Mucosa of descending colon (tissue), 3 donors: Measurements from ENCODE around the gene C12orf42. TPM values are rescaled to one million over a fixed set of nuclear protein-coding genes. Genes with fewer than 3 reads are reported as not detected.

ENCODE experiments used
- ATAC-seq: fragments of 200-7000 bp; cut with Tn5 transposase; one replicate; pipeline ENCODE4 v1.9.1; 2020; ENCODE audit warnings: mild to moderate bottlenecking, moderate library complexity
- DNase-seq, 3 donors: peaks; one replicate each; pipeline ENCODE4 v3.0.0-alpha.2; 2020
- H3K36me3 ChIP-seq: fragments of 200-600 bp; one replicate; pipeline ENCODE4 v1.8.0; 2021; ENCODE audit warnings: low read depth, mild to moderate bottlenecking
- H3K4me1 ChIP-seq: fragments of 200-600 bp; one replicate; pipeline ENCODE4 v1.8.0; 2021; ENCODE audit warnings: low read depth, mild to moderate bottlenecking
- H3K4me3 ChIP-seq: fragments of 200-600 bp; one replicate; pipeline ENCODE4 v1.8.0; 2021; ENCODE audit warnings: mild to moderate bottlenecking
- H3K9me3 ChIP-seq: fragments of 200-600 bp; one replicate; pipeline ENCODE4 v1.8.0; 2021; ENCODE audit warnings: mild to moderate bottlenecking
- CTCF ChIP-seq: fragments of 200-600 bp; IDR thresholded peaks from one replicate; pipeline ENCODE4 v1.8.0; 2022; ENCODE audit warnings: antibody characterized with exemption, mild to moderate bottlenecking
- intact Hi-C, 2 donors: fragments of 100-400 bp; cut with DNase I in 1 of 2; cut with micrococcal nuclease in 1 of 2; formaldehyde crosslinking; loops; one replicate each; pipeline versions ENCODE4 v1.11.0 to v1.11.1; 2022; cut with DNase I, micrococcal nuclease
- total RNA-seq, 3 donors: library from RNA; stranded (reverse); fragmentation: NEBNext Ultra II Directional in 2 of 3; extraction: Animal tissue kit (Norgen Biotek cat#: 25700) in 2 of 3; gene quantifications; one replicate each; pipeline versions ENCODE4 v1.2.1 to v1.2.4, GENCODE V29; 2021 to 2023
- donor health status: DM: no; HTN: no; CAD: no; lungs with moderate emphysema.
- donor health status: DM: no; HTN: no; CAD: no.
- donor health status: DM: no; HTN: yes; CAD: no.

The C12orf42 gene
- total RNA-seq, 3 donors from 2014 or later, result 0.34 TPM; not detected in 2

GRCh38 chr12:103504606-103505005, 8.8 kb upstream of the C12orf42 start:
- intact Hi-C loops, result no loop called here
- H3K4me3 ChIP-seq, result no peak overlapping the region
- H3K36me3 ChIP-seq, result no peaks in the 10 kb centered on the region
- ATAC-seq (no peak), DNase-seq (no peak)
- no peak for TF ChIP-seq CTCF
- H3K9me3 ChIP-seq, result no peaks in the 10 kb centered on the region
- no peaks in the 10 kb centered on the region for H3K4me1 ChIP-seq

DNA sequence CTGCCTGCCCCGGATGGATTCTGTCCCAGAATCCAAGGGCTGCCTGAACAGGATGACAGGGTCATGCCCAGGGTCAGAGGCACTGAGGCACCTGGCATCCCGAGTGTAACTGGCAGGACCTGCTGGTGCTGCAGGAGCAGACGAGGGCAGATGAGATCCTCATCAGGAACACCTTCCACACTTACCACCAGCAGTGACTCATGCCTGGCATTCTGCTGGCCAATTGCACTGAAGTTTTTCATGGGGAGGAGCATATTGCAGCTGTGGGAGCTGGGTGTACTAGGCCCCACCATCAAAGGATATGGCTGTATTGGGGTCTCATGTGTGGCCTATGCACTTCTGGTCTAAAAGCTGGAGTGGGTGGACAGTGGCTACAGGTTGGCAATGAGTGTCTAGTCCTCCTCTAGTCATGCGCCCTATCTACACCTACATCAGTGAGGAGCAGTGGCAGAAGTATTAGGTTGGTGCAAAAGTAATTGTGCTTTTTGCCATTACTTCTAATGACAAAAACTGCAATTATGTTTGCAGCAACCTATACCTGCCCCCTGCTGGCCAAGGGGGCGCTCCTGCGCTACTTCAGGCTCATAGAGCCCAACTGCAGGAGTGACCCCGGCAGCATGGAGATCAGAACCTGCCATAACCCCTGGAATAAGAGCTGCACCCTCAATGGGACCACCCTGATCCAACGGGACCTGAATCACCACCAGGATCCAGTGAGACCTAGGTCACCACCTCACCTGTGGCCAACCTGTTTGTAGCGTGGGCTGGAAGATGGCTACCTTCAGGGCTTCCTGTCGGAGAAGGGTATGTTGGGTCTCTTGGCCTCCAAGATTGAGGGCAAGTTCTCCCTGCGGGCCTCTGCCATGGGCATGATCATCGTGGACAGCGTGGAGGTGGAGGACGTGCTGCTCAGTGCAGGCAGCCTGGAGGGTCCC, 8.0 kb upstream of the C12orf42 start:
- ATAC-seq (peak; percentile 55), DNase-seq (peak in 2 of 3 donors; percentile 46 to 55)
- Histone ChIP-seq H3K36me3 (no peaks in the 10 kb centered on the region), H3K4me1 (no peaks in the 10 kb centered on the region), H3K9me3 (no peaks in the 10 kb centered on the region), H3K4me3 (no peak overlapping the region)
- peak; percentile 19 for TF ChIP-seq CTCF
- intact Hi-C loops, result no loop called here

- H3K4me1 ChIP-seq, result no peaks in the 10 kb centered on the region
- intact Hi-C loops, result no loop called here
- DNase-seq (no peak), ATAC-seq (no peak)
- no peak overlapping the region for H3K4me3 ChIP-seq
- TF ChIP-seq CTCF, result no peak
- H3K36me3 ChIP-seq, result no peaks in the 10 kb centered on the region
- no peaks in the 10 kb centered on the region for H3K9me3 ChIP-seq
Measured at GRCh38 chr12:103501447-103501846, 5.7 kb upstream of the C12orf42 start.

DNA sequence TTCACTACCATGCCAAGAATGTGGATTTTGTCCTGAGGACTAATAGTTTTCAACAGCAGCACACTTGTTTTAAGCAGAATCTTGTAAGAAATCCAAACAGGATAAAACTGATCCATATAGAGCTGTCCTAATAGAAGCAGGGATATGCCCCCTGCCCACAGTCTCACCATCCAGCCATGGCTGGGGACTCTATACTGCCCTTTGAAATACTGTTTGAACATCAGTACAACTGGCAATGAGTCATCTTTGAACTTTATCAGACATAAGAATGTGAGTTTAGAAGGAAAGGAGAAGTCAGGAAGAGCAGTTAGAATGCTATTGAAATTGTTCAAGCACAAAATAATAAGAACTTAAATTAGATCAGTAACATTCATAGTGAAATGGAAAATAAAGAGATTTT, 3.8 kb upstream of the C12orf42 start:
- Histone ChIP-seq H3K9me3 (no peaks in the 10 kb centered on the region), H3K4me3 (no peak overlapping the region), H3K4me1 (peaks cover 4% of the 10 kb centered on the region), H3K36me3 (no peaks in the 10 kb centered on the region)
- intact Hi-C loops, result no loop called here
- TF ChIP-seq CTCF, result no peak
- DNase-seq (no peak), ATAC-seq (no peak)

DNA sequence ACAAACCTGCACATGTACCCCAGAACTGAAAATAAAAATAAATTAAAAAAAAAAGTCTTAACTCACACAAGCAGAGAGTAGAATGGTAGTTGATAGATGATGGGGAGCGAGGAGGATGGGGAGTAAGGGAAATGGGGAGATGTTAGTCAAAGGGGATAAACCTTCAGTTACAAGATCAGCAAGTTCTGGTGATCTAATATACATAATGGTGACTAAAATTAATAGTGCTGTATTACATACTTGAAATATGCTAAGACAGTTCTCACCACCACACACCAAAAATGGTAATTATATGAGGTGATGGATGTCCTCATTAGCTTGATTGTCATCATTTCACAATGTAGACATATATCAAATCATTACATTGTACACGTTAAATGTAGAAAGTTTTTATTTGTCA, 3.2 kb upstream of the C12orf42 start:
- Histone ChIP-seq H3K4me1 (peaks cover 4% of the 10 kb centered on the region), H3K36me3 (no peaks in the 10 kb centered on the region), H3K4me3 (no peak overlapping the region), H3K9me3 (no peaks in the 10 kb centered on the region)
- ATAC-seq, result no peak
- intact Hi-C loops, result no loop called here
- TF ChIP-seq CTCF, result no peak
- DNase-seq, result no peak
